ENCODE data around the gene BOC.

Gene BOC

GRCh38 chr3:113275583-113275928 is 64.2 kb downstream of the BOC start:
- TF ChIP-seq ZFX (IDR thresholded peaks at IDR 0.05), result no peak
- TF ChIP-seq CTCF (conservative IDR thresholded peaks at IDR 0.05), result no peak
- H3K27ac ChIP-seq, result peak overlapping the region; percentile 40

- peak overlapping the region; percentile 40 for H3K27ac ChIP-seq
- TF ChIP-seq ZFX (IDR thresholded peaks at IDR 0.05) (no peak), CTCF (conservative IDR thresholded peaks at IDR 0.05) (peak; percentile 2; the same call in 1 of the 2 replicates)
Observed at GRCh38 chr3:113275929-113276750, 64.8 kb downstream of the BOC start.

- H3K27ac ChIP-seq, result no peak overlapping the region
- no peak for TF ChIP-seq ZFX (IDR thresholded peaks at IDR 0.05)
- no peak for TF ChIP-seq CTCF (conservative IDR thresholded peaks at IDR 0.05)
Observed at GRCh38 chr3:113276751-113277080, 65.4 kb downstream of the BOC start.

GRCh38 chr3:113277414-113277813 is 66.1 kb downstream of the BOC start:
- no peak overlapping the region for H3K27ac ChIP-seq
- TF ChIP-seq CTCF (conservative IDR thresholded peaks at IDR 0.05), result no peak

GRCh38 chr3:113277941-113278598 is 66.7 kb downstream of the BOC start:
- peak; percentile 16; the same call in 1 of the 2 replicates for TF ChIP-seq CTCF (conservative IDR thresholded peaks at IDR 0.05)
- no peak for TF ChIP-seq ZFX (IDR thresholded peaks at IDR 0.05)
- H3K27ac ChIP-seq, result no peak overlapping the region

GRCh38 chr3:113278599-113278955 is 67.2 kb downstream of the BOC start:
- no peak for TF ChIP-seq ZFX (IDR thresholded peaks at IDR 0.05)
- TF ChIP-seq CTCF (conservative IDR thresholded peaks at IDR 0.05), result peak; percentile 4; the same call in 1 of the 2 replicates
- H3K27ac ChIP-seq, result no peak overlapping the region

GRCh38 chr3:113279686-113280085 is 68.3 kb downstream of the BOC start:
- TF ChIP-seq ZFX (IDR thresholded peaks at IDR 0.05) (no peak), CTCF (conservative IDR thresholded peaks at IDR 0.05) (no peak)
- no peak overlapping the region for H3K27ac ChIP-seq
